Hepatocyte (in vitro differentiated cells): Measurements from ENCODE around the gene GNG12.

Experiments
- EZH2 ChIP-seq: fragments of 200-600 bp; sonication (generic); IDR thresholded peaks from 2 replicates; pipeline ENCODE4 v1.6.1; 2016; ENCODE audit warnings: antibody characterized with exemption, mild to moderate bottlenecking, borderline replicate concordance
- TF ChIP-seq, protein P1 (sequence below): fragments of 200-600 bp; sonication (generic); IDR thresholded peaks from 2 replicates; pipeline ENCODE4 v1.5.1; 2016; ENCODE audit warnings: antibody characterized with exemption, mild to moderate bottlenecking; ENCODE audit not compliant: poor library complexity

DNA sequence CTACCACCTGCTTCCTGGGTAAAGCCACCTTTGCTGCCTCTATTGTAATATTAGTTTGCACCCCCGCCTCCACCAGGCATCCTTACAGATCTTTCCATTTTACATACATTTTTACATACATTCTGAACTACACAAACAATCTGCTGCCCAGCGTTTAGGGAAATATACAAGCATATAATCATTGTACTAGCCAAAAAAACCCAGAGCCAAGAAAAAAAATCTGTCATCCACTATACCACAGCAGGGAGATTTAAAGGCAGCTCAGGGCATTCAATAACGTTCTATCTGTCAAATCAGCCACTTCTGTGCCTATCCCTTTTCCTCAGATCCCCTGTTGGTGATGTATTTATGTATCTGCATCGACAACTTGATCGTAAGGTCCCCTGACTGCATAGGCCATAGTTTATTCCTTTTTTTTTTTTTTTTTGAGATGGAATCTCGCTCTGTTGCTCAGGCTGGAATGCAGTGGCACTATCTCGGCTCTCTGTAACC, 43.0 kb downstream of the GNG12 start:
- TF ChIP-seq, protein P1, sequence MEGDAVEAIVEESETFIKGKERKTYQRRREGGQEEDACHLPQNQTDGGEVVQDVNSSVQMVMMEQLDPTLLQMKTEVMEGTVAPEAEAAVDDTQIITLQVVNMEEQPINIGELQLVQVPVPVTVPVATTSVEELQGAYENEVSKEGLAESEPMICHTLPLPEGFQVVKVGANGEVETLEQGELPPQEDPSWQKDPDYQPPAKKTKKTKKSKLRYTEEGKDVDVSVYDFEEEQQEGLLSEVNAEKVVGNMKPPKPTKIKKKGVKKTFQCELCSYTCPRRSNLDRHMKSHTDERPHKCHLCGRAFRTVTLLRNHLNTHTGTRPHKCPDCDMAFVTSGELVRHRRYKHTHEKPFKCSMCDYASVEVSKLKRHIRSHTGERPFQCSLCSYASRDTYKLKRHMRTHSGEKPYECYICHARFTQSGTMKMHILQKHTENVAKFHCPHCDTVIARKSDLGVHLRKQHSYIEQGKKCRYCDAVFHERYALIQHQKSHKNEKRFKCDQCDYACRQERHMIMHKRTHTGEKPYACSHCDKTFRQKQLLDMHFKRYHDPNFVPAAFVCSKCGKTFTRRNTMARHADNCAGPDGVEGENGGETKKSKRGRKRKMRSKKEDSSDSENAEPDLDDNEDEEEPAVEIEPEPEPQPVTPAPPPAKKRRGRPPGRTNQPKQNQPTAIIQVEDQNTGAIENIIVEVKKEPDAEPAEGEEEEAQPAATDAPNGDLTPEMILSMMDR, result no peak
- TF ChIP-seq EZH2, result no peak
